Measurements from ENCODE around the gene FNBP1. TPM values are rescaled to one million over a fixed set of nuclear protein-coding genes. Genes with fewer than 3 reads are reported as not detected.

The FNBP1 gene
- total and polyA plus RNA-seq, 5 experiments from 2014 or later = 130 to 164 (median 143) TPM

- peaks cover 44 to 70% (median 68%) of the 10 kb centered on the region in 4 donors for H3K4me1 Mint-ChIP-seq
Observed at GRCh38 chr9:129885670-129886106, 157.3 kb downstream of the FNBP1 start.

GRCh38 chr9:129885018-129885669 lies 157.8 kb downstream of the FNBP1 start:
- Mint-ChIP-seq H3K4me1 (peaks cover 42 to 67% (median 64%) of the 10 kb centered on the region in 4 donors), H3K4me3 (peak overlapping the region; percentile 86 to 98 (median 93)), H3K9me3 (no peaks in the 10 kb centered on the region), H3K36me3 (peaks cover 0 to 30% (median 2%) of the 10 kb centered on the region in 3 donors), H3K27me3 (peaks cover 0 to 3% (median 0%) of the 10 kb centered on the region in 5 donors), H3K27ac (peak overlapping the region; percentile 97 to 100 (median 99))
- POLR2A ChIA-PET = interaction anchor here (0.6 to 12.6 kb wide), 28 partner anchors 9 to 219 kb away, joined by 3 to 253 read pairs (median 4); partner anchors contain the start of genes C9orf78, FNBP1, GPR107 and TOR1A
- peak in 2 of 10 donors; percentile 39 to 46 for DNase-seq
- no peak for ATAC-seq

More at GRCh38 chr9:129885670-129886106, 157.3 kb downstream of the FNBP1 start:
- peak; percentile 10 to 14 for ATAC-seq
- H3K27ac Mint-ChIP-seq = peak overlapping the region; percentile 97 to 100 (median 99)
- no peaks in the 10 kb centered on the region for H3K9me3 Mint-ChIP-seq
- H3K27me3 Mint-ChIP-seq = peaks cover 0 to 3% (median 0%) of the 10 kb centered on the region in 5 donors
- H3K4me3 Mint-ChIP-seq = peak overlapping the region; percentile 86 to 98 (median 93)
- POLR2A ChIA-PET = interaction anchor here (0.6 to 12.6 kb wide), 25 partner anchors 8 to 219 kb away, joined by 3 to 253 read pairs (median 4); partner anchors contain the start of genes C9orf78, FNBP1, GPR107 and TOR1A
- peak in 9 of 10 donors; percentile 74 to 91 (median 83) for DNase-seq
- H3K36me3 Mint-ChIP-seq = peaks cover 0 to 24% (median 2%) of the 10 kb centered on the region in 3 donors

GRCh38 chr9:129884220-129885017 lies 158.6 kb downstream of the FNBP1 start:
- peaks cover 35 to 61% (median 57%) of the 10 kb centered on the region in 4 donors for H3K4me1 Mint-ChIP-seq
- POLR2A ChIA-PET = interaction anchor here (0.6 to 12.6 kb wide), 21 partner anchors 10 to 215 kb away, joined by 3 to 253 read pairs (median 6); partner anchors contain the start of genes C9orf78, FNBP1, GPR107 and TOR1A
- H3K27ac Mint-ChIP-seq = peak overlapping the region; percentile 97 to 100 (median 99)
- H3K36me3 Mint-ChIP-seq = peaks cover 0 to 32% (median under 1%) of the 10 kb centered on the region in 3 donors
- peak overlapping the region; percentile 86 to 98 (median 93) for H3K4me3 Mint-ChIP-seq
- no peaks in the 10 kb centered on the region for H3K9me3 Mint-ChIP-seq
- ATAC-seq (peak; percentile 48 to 55), DNase-seq (peak; percentile 89 to 97 (median 96))
- peaks cover 0 to 3% (median 0%) of the 10 kb centered on the region in 5 donors for H3K27me3 Mint-ChIP-seq

- H3K4me1 Mint-ChIP-seq = peaks cover 19 to 45% (median 37%) of the 10 kb centered on the region in 4 donors
- no peaks in the 10 kb centered on the region for H3K9me3 Mint-ChIP-seq
- DNase-seq (no peak), ATAC-seq (no peak)
- H3K27ac Mint-ChIP-seq = peak overlapping the region in 8 of 10 donors; percentile 15 to 88 (median 54)
- H3K27me3 Mint-ChIP-seq = no peaks in the 10 kb centered on the region
- peaks cover 0 to 49% (median 5%) of the 10 kb centered on the region in 3 donors for H3K36me3 Mint-ChIP-seq
- H3K4me3 Mint-ChIP-seq = no peak overlapping the region
- POLR2A ChIA-PET = interaction anchor here (3.4 to 10.9 kb wide), 3 partner anchors 13 to 44 kb away, joined by 28 to 253 read pairs (median 142); partner anchors contain the start of genes C9orf78 and USP20
Observed at GRCh38 chr9:129881547-129882324, 161.3 kb downstream of the FNBP1 start.

GRCh38 chr9:129880654-129881546 lies 162.1 kb downstream of the FNBP1 start:
- H3K4me1 Mint-ChIP-seq = peaks cover 15 to 42% (median 32%) of the 10 kb centered on the region in 4 donors
- H3K27ac Mint-ChIP-seq = peak overlapping the region in 7 of 10 donors; percentile 8 to 72 (median 36)
- ATAC-seq (no peak), DNase-seq (no peak)
- H3K36me3 Mint-ChIP-seq = peaks cover 0 to 56% (median 5%) of the 10 kb centered on the region in 3 donors
- no peak overlapping the region for H3K4me3 Mint-ChIP-seq
- POLR2A ChIA-PET = interaction anchor here (3.4 to 10.6 kb wide), 2 partner anchors 12 to 43 kb away, joined by 28 to 142 read pairs; partner anchors contain the start of genes C9orf78 and USP20
- no peaks in the 10 kb centered on the region for H3K27me3 Mint-ChIP-seq
- H3K9me3 Mint-ChIP-seq = no peaks in the 10 kb centered on the region

- no peaks in the 10 kb centered on the region for H3K27me3 Mint-ChIP-seq
- H3K9me3 Mint-ChIP-seq = no peaks in the 10 kb centered on the region
- peaks cover 0 to 61% (median 5%) of the 10 kb centered on the region in 3 donors for H3K36me3 Mint-ChIP-seq
- no peak for ATAC-seq
- DNase-seq = no peak
- H3K4me3 Mint-ChIP-seq = no peak overlapping the region
- peaks cover 10 to 39% (median 26%) of the 10 kb centered on the region in 4 donors for H3K4me1 Mint-ChIP-seq
- peak overlapping the region in 6 of 10 donors; percentile 13 to 66 (median 43) for H3K27ac Mint-ChIP-seq
- POLR2A ChIA-PET = interaction anchor here (1.0 to 3.4 kb wide), 2 partner anchors 11 to 25 kb away, joined by 3 to 28 read pairs; no protein-coding TSS in a partner anchor
Observed at GRCh38 chr9:129879991-129880653, 162.9 kb downstream of the FNBP1 start.

GRCh38 chr9:129879103-129879699 lies 163.8 kb downstream of the FNBP1 start:
- no peak for ATAC-seq
- Mint-ChIP-seq H3K27ac (peak overlapping the region in 5 of 10 donors; percentile 12 to 84 (median 31)), H3K36me3 (peaks cover 0 to 71% (median 10%) of the 10 kb centered on the region in 3 donors), H3K4me1 (peaks cover 3 to 38% (median 19%) of the 10 kb centered on the region in 4 donors), H3K27me3 (no peaks in the 10 kb centered on the region), H3K4me3 (peak overlapping the region in 1 of 10 donors; percentile 20), H3K9me3 (no peaks in the 10 kb centered on the region)
- POLR2A ChIA-PET = interaction anchor here (1.0 to 3.4 kb wide), 3 partner anchors 10 to 24 kb away, joined by 3 to 28 read pairs (median 4); no protein-coding TSS in a partner anchor
- DNase-seq = no peak

- ATAC-seq = no peak
- peak overlapping the region in 6 of 10 donors; percentile 32 to 82 (median 66) for H3K27ac Mint-ChIP-seq
- peaks cover 0 to 79% (median 15%) of the 10 kb centered on the region in 3 donors for H3K36me3 Mint-ChIP-seq
- POLR2A ChIA-PET = interaction anchor here (1.0 to 3.4 kb wide), 2 partner anchors 9 to 13 kb away, joined by 4 to 28 read pairs; no protein-coding TSS in a partner anchor
- H3K4me1 Mint-ChIP-seq = peaks cover 3 to 36% (median 17%) of the 10 kb centered on the region in 4 donors
- H3K4me3 Mint-ChIP-seq = no peak overlapping the region
- DNase-seq = no peak
- H3K27me3 Mint-ChIP-seq = no peaks in the 10 kb centered on the region
- H3K9me3 Mint-ChIP-seq = no peaks in the 10 kb centered on the region
Observed at GRCh38 chr9:129878291-129878690, 164.7 kb downstream of the FNBP1 start.

GRCh38 chr9:129876815-129877214 lies 166.2 kb downstream of the FNBP1 start:
- H3K4me3 Mint-ChIP-seq = peak overlapping the region in 1 of 10 donors; percentile 40
- H3K36me3 Mint-ChIP-seq = peaks cover 0 to 76% (median 15%) of the 10 kb centered on the region in 3 donors
- no peaks in the 10 kb centered on the region for H3K27me3 Mint-ChIP-seq
- DNase-seq (no peak), ATAC-seq (no peak)
- H3K27ac Mint-ChIP-seq = peak overlapping the region in 8 of 10 donors; percentile 25 to 86 (median 47)
- no peaks in the 10 kb centered on the region for H3K9me3 Mint-ChIP-seq
- H3K4me1 Mint-ChIP-seq = peaks cover 8 to 39% (median 22%) of the 10 kb centered on the region in 4 donors
- POLR2A ChIA-PET = interaction anchor here (0.6 to 1.2 kb wide), 3 partner anchors 34 to 43 kb away, joined by 3 to 5 read pairs (median 3); partner anchors contain the start of gene USP20

All from naive thymus-derived CD8-positive, alpha-beta T cell (primary cell).